Measurements from ENCODE around the gene SPECC1. TPM values are rescaled to one million over a fixed set of nuclear protein-coding genes. Genes with fewer than 3 reads are reported as not detected.

The SPECC1 gene
- total RNA-seq, 1 donor from 2014 or later: 93.1 TPM

DNA sequence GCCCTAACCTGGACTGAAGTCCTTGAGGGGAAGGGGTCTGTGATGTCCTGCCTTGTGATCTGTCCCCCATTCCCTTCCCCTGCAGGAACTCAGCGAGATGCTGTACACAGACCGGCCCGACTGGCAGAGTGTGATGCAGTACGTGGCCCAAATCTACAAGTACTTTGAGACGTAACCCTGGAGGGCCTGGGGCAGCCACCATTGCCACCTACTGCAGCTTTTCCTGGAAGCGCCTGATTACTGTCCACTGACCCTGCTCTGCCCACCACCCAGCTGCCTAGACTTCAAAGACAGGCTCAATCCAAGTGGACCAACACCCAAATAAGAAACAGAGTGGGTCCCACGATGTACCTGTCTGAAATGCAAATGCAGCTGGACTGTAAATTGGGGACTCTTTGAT, 304.7 kb downstream of the SPECC1 start:
- Mint-ChIP-seq H3K4me1 (peaks cover 7% of the 10 kb centered on the region), H3K36me3 (peaks cover 11% of the 10 kb centered on the region), H3K9me3 (peaks cover 6% of the 10 kb centered on the region), H3K4me3 (no peak overlapping the region), H3K27me3 (ENCODE audit: insufficient read depth, low read depth) (no peaks in the 10 kb centered on the region), H3K27ac (no peak overlapping the region)
- TF ChIP-seq EZH2phosphoT487 (IDR thresholded peaks at IDR 0.05) (no peak), EZH2 (IDR thresholded peaks at IDR 0.05) (no peak)
- TF ChIP-seq, protein P1, sequence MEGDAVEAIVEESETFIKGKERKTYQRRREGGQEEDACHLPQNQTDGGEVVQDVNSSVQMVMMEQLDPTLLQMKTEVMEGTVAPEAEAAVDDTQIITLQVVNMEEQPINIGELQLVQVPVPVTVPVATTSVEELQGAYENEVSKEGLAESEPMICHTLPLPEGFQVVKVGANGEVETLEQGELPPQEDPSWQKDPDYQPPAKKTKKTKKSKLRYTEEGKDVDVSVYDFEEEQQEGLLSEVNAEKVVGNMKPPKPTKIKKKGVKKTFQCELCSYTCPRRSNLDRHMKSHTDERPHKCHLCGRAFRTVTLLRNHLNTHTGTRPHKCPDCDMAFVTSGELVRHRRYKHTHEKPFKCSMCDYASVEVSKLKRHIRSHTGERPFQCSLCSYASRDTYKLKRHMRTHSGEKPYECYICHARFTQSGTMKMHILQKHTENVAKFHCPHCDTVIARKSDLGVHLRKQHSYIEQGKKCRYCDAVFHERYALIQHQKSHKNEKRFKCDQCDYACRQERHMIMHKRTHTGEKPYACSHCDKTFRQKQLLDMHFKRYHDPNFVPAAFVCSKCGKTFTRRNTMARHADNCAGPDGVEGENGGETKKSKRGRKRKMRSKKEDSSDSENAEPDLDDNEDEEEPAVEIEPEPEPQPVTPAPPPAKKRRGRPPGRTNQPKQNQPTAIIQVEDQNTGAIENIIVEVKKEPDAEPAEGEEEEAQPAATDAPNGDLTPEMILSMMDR (IDR thresholded peaks at IDR 0.05): no peak
- no peak overlapping the region for H2AFZ ChIP-seq (replicated peaks)
- no peak overlapping the region for H3K4me2 ChIP-seq
- no peaks in the 10 kb centered on the region for H3K4me1 ChIP-seq
- H3K9me3 ChIP-seq (ENCODE audit: low read depth): no peaks in the 10 kb centered on the region
- no peak overlapping the region for H3K4me3 ChIP-seq
- no peaks in the 10 kb centered on the region for H3K79me2 ChIP-seq (ENCODE audit: low read depth)
- no peaks in the 10 kb centered on the region for H3F3A ChIP-seq (ENCODE audit: low read depth)
- no peaks in the 10 kb centered on the region for H3K36me3 ChIP-seq
- no peak for DNase-seq (ENCODE audit: low spot score)
- no peak overlapping the region for H3K9ac ChIP-seq
- H4K20me1 ChIP-seq (ENCODE audit: low read depth): no peaks in the 10 kb centered on the region
- no peaks in the 10 kb centered on the region for H3K27me3 ChIP-seq
- no peak overlapping the region for H3K27ac ChIP-seq

DNA sequence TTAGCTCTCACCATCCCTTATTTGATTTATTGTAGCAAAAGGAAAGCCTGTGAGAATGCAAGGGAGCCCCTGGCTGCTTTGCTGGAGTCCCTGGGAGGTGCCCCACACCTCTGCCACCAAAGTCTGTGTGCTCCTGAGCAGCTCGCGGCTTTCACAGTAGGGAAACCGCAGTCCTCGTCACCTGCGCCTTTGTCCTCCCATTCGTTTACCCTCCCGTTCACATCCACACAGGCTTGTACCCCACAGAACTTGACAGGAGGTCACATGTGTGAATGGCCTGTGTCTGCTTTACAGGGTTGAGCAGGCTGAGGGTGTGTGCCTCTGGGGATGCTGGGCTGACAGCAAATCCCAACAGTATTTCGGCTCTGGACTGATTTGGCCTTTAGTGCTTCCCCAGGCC, 305.7 kb downstream of the SPECC1 start:
- no peaks in the 10 kb centered on the region for H3K36me3 ChIP-seq
- no peak overlapping the region for H2AFZ ChIP-seq (replicated peaks)
- Mint-ChIP-seq H3K4me3 (no peak overlapping the region), H3K36me3 (peaks cover 6% of the 10 kb centered on the region), H3K27me3 (ENCODE audit: insufficient read depth, low read depth) (no peaks in the 10 kb centered on the region), H3K27ac (no peak overlapping the region), H3K9me3 (peaks cover 3% of the 10 kb centered on the region), H3K4me1 (peaks cover 10% of the 10 kb centered on the region)
- no peak overlapping the region for H3K27ac ChIP-seq
- no peaks in the 10 kb centered on the region for H3K79me2 ChIP-seq (ENCODE audit: low read depth)
- no peaks in the 10 kb centered on the region for H4K20me1 ChIP-seq (ENCODE audit: low read depth)
- no peaks in the 10 kb centered on the region for H3K9me3 ChIP-seq (ENCODE audit: low read depth)
- TF ChIP-seq, protein P1 (IDR thresholded peaks at IDR 0.05): no peak
- TF ChIP-seq EZH2phosphoT487 (IDR thresholded peaks at IDR 0.05) (no peak), EZH2 (IDR thresholded peaks at IDR 0.05) (no peak)
- H3K4me2 ChIP-seq: no peak overlapping the region
- H3K9ac ChIP-seq: no peak overlapping the region
- H3K4me1 ChIP-seq: no peaks in the 10 kb centered on the region
- H3F3A ChIP-seq (ENCODE audit: low read depth): no peaks in the 10 kb centered on the region
- H3K27me3 ChIP-seq: no peaks in the 10 kb centered on the region
- no peak overlapping the region for H3K4me3 ChIP-seq
- no peak for DNase-seq (ENCODE audit: low spot score)

DNA sequence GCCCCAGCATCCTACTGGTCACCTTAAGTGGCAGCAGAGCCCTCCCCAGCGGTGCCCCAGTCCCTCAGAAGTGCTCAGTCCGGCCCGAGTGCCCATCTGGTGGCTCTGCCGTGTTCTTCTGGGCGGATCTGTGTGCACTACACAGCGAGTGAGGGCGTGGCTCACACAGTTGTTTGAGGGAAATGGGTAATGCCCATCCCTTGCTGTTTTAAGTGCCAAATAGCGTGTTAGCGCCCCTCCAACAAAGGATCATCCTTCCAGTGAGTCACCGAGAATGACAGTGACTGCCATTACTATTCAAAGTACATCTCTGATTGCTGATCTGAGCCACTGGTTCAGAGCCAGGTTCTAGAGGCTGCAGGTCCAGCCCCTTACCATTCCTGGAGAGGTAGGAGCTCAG, 306.2 kb downstream of the SPECC1 start:
- Histone ChIP-seq H3K27ac (no peak overlapping the region), H3F3A (ENCODE audit: low read depth) (no peaks in the 10 kb centered on the region), H2AFZ (replicated peaks) (no peak overlapping the region), H3K9me3 (ENCODE audit: low read depth) (no peaks in the 10 kb centered on the region), H3K36me3 (no peaks in the 10 kb centered on the region), H3K79me2 (ENCODE audit: low read depth) (no peaks in the 10 kb centered on the region), H3K9ac (no peak overlapping the region), H3K4me3 (no peak overlapping the region), H3K4me1 (no peaks in the 10 kb centered on the region), H4K20me1 (ENCODE audit: low read depth) (no peaks in the 10 kb centered on the region), H3K27me3 (no peaks in the 10 kb centered on the region), H3K4me2 (no peak overlapping the region)
- H3K9me3 Mint-ChIP-seq: peaks cover under 1% of the 10 kb centered on the region
- DNase-seq (ENCODE audit: low spot score): no peak
- no peak overlapping the region for H3K4me3 Mint-ChIP-seq
- TF ChIP-seq, protein P1 (IDR thresholded peaks at IDR 0.05): no peak
- TF ChIP-seq EZH2phosphoT487 (IDR thresholded peaks at IDR 0.05) (no peak), EZH2 (IDR thresholded peaks at IDR 0.05) (no peak)
- peaks cover 2% of the 10 kb centered on the region for H3K36me3 Mint-ChIP-seq
- H3K4me1 Mint-ChIP-seq: peaks cover 12% of the 10 kb centered on the region
- H3K27ac Mint-ChIP-seq: no peak overlapping the region
- no peaks in the 10 kb centered on the region for H3K27me3 Mint-ChIP-seq (ENCODE audit: insufficient read depth, low read depth)
